NB4 (cell line): ENCODE data around the gene RNF150.

Experiments used
- DNase-seq: peaks from one replicate; pipeline ENCODE4 v3.0.0; 2010; ENCODE audit warnings: low read depth
- H3K4me3 ChIP-seq: one replicate; pipeline ENCODE4 v1.5.1; 2011; ENCODE audit warnings: mild to moderate bottlenecking, low read depth, low read length, moderate library complexity
- CTCF ChIP-seq: IDR thresholded peaks from one replicate; pipeline ENCODE4 v1.5.1; 2012; ENCODE audit warnings: low read depth, low read length
- MAX ChIP-seq: IDR thresholded peaks from 2 replicates; pipeline ENCODE4 v1.6.1; 2011; ENCODE audit warnings: low read depth, low read length
- MYC ChIP-seq: IDR thresholded peaks from 2 replicates; pipeline ENCODE4 v1.6.1; 2011; ENCODE audit warnings: low read depth, low read length
- POLR2A ChIP-seq: IDR thresholded peaks from 2 replicates; pipeline ENCODE4 v1.6.1; 2011; ENCODE audit warnings: mild to moderate bottlenecking; ENCODE audit not compliant: insufficient read length; ENCODE audit errors: extremely low read depth

Gene RNF150

GRCh38 chr4:140851032-140851636, 282.1 kb downstream of the RNF150 start:
- no peak overlapping the region for H3K4me3 ChIP-seq
- TF ChIP-seq POLR2A = no peak
- TF ChIP-seq CTCF = peak; percentile 70
- peak; percentile 64 for DNase-seq

GRCh38 chr4:140849526-140849925, 283.7 kb downstream of the RNF150 start:
- TF ChIP-seq POLR2A (no peak), CTCF (no peak), MYC (no peak), MAX (no peak)
- no peak overlapping the region for H3K4me3 ChIP-seq

GRCh38 chr4:140846736-140847135, 286.5 kb downstream of the RNF150 start:
- no peak overlapping the region for H3K4me3 ChIP-seq
- TF ChIP-seq MAX = no peak
- no peak for TF ChIP-seq CTCF
- no peak for TF ChIP-seq MYC
- no peak for TF ChIP-seq POLR2A
- no peak for DNase-seq

More at GRCh38 chr4:140849526-140849925, 283.7 kb downstream of the RNF150 start:
- no peak for DNase-seq

GRCh38 chr4:140844061-140844460, 289.2 kb downstream of the RNF150 start:
- DNase-seq = no peak
- H3K4me3 ChIP-seq = no peak overlapping the region
- TF ChIP-seq CTCF (no peak), MYC (no peak), POLR2A (no peak), MAX (no peak)

- H3K4me3 ChIP-seq = no peak overlapping the region
- DNase-seq = no peak
- no peak for TF ChIP-seq MAX
- TF ChIP-seq POLR2A = no peak
- no peak for TF ChIP-seq CTCF
- TF ChIP-seq MYC = no peak
These were observed 292.1 kb downstream of the RNF150 start for GRCh38 chr4:140841186-140841585.
